Measurements from ENCODE around the gene RNF138. TPM values are rescaled to one million over a fixed set of nuclear protein-coding genes. Genes with fewer than 3 reads are reported as not detected.
A peak's percentile ranks its signal among the peaks of the same experiment; 100 is the strongest.

Gene RNF138
- total RNA-seq, 4 donors from 2014 or later, result 11.1 to 21.7 (median 15.4) TPM

- Histone ChIP-seq H3K9me3 (no peaks in the 10 kb centered on the region), H3K27me3 (no peaks in the 10 kb centered on the region), H3K4me1 (peaks cover 0 to 26% (median 9%) of the 10 kb centered on the region in 4 donors), H3K27ac (peak overlapping the region; percentile 95 to 100 (median 98)), H3K4me3 (peak overlapping the region; percentile 61 to 92 (median 70)), H3K36me3 (no peaks in the 10 kb centered on the region)
- no peak for DNase-seq
- TF ChIP-seq CTCF (IDR thresholded peaks at IDR 0.05), result no peak
- no peak for TF ChIP-seq POLR2A (IDR thresholded peaks at IDR 0.05)
Measured at GRCh38 chr18:32091325-32091723, 350 bp upstream of the RNF138 start.

- H3K4me3 ChIP-seq, result peak overlapping the region; percentile 61 to 92 (median 70)
- H3K36me3 ChIP-seq, result no peaks in the 10 kb centered on the region
- H3K4me1 ChIP-seq, result peaks cover 0 to 26% (median 9%) of the 10 kb centered on the region in 4 donors
- H3K27ac ChIP-seq, result peak overlapping the region; percentile 95 to 100 (median 98)
- no peaks in the 10 kb centered on the region for H3K27me3 ChIP-seq
- no peak for TF ChIP-seq CTCF (IDR thresholded peaks at IDR 0.05)
- peak; percentile 29 to 61 for TF ChIP-seq POLR2A (IDR thresholded peaks at IDR 0.05)
- peak; percentile 99 to 100 (median 100) for DNase-seq
- H3K9me3 ChIP-seq, result no peaks in the 10 kb centered on the region
Measured at GRCh38 chr18:32092422-32093101, 888 bp downstream of the RNF138 start.

GRCh38 chr18:32093102-32093511 is 1.4 kb downstream of the RNF138 start:
- peak overlapping the region; percentile 95 to 100 (median 98) for H3K27ac ChIP-seq
- TF ChIP-seq CTCF (IDR thresholded peaks at IDR 0.05), result no peak
- no peak for TF ChIP-seq POLR2A (IDR thresholded peaks at IDR 0.05)
- peaks cover 0 to 26% (median 9%) of the 10 kb centered on the region in 4 donors for H3K4me1 ChIP-seq
- H3K9me3 ChIP-seq, result no peaks in the 10 kb centered on the region
- no peaks in the 10 kb centered on the region for H3K36me3 ChIP-seq
- DNase-seq, result peak; percentile 57 to 78 (median 70)
- no peaks in the 10 kb centered on the region for H3K27me3 ChIP-seq
- peak overlapping the region; percentile 61 to 92 (median 70) for H3K4me3 ChIP-seq

- H3K27ac ChIP-seq, result peak overlapping the region; percentile 95 to 100 (median 98)
- H3K27me3 ChIP-seq, result no peaks in the 10 kb centered on the region
- TF ChIP-seq POLR2A (IDR thresholded peaks at IDR 0.05) (no peak), CTCF (IDR thresholded peaks at IDR 0.05) (no peak)
- no peaks in the 10 kb centered on the region for H3K36me3 ChIP-seq
- peak overlapping the region; percentile 61 to 92 (median 70) for H3K4me3 ChIP-seq
- peaks cover 0 to 26% (median 9%) of the 10 kb centered on the region in 4 donors for H3K4me1 ChIP-seq
- H3K9me3 ChIP-seq, result no peaks in the 10 kb centered on the region
- no peak for DNase-seq
Measured at GRCh38 chr18:32093523-32093922, 1.8 kb downstream of the RNF138 start.

- TF ChIP-seq CTCF (IDR thresholded peaks at IDR 0.05) (no peak), POLR2A (IDR thresholded peaks at IDR 0.05) (no peak)
- DNase-seq, result no peak
- H3K4me3 ChIP-seq, result no peak overlapping the region
- no peaks in the 10 kb centered on the region for H3K27me3 ChIP-seq
- no peaks in the 10 kb centered on the region for H3K36me3 ChIP-seq
- no peaks in the 10 kb centered on the region for H3K9me3 ChIP-seq
- no peak overlapping the region for H3K27ac ChIP-seq
- H3K4me1 ChIP-seq, result peaks cover 0 to 26% (median 9%) of the 10 kb centered on the region in 4 donors
Measured at GRCh38 chr18:32095192-32095899, 3.7 kb downstream of the RNF138 start.
